ENCODE data around the gene AQP5. TPM values are rescaled to one million over a fixed set of nuclear protein-coding genes. Genes with fewer than 3 reads are reported as not detected.

AQP5 gene
- total RNA-seq, 4 donors from 2014 or later: 7.8 TPM; not detected in 3

- Histone ChIP-seq H3K4me1 (peaks cover 4 to 43% (median 10%) of the 10 kb centered on the region in 3 donors), H3K9me3 (no peaks in the 10 kb centered on the region), H3K4me3 (no peak overlapping the region), H3K27ac (peak overlapping the region in 1 of 4 donors; percentile 70), H3K36me3 (peaks cover 0 to 21% of the 10 kb centered on the region in 2 donors), H3K27me3 (no peaks in the 10 kb centered on the region)
- ATAC-seq: no peak
- TF ChIP-seq CTCF (IDR thresholded peaks at IDR 0.05) (no peak), POLR2AphosphoS5 (IDR thresholded peaks at IDR 0.05) (no peak)
- 25 to 46% methylated on average over 1 to 2 of the region's 2 CpGs for WGBS, 2 donors (ENCODE audit: low coverage in 1 of 2)
These were observed 41.9 kb downstream of the AQP5 start for GRCh38 chr12:50003595-50003994.

GRCh38 chr12:50004696-50005095 lies 43.0 kb downstream of the AQP5 start:
- ATAC-seq: no peak
- Histone ChIP-seq H3K4me3 (no peak overlapping the region), H3K36me3 (peaks cover 0 to 11% of the 10 kb centered on the region in 2 donors), H3K27ac (peak overlapping the region; percentile 45 to 70 (median 63)), H3K9me3 (no peaks in the 10 kb centered on the region), H3K27me3 (no peaks in the 10 kb centered on the region), H3K4me1 (peaks cover 4 to 43% (median 10%) of the 10 kb centered on the region in 3 donors)
- TF ChIP-seq EP300 (IDR thresholded peaks at IDR 0.05): no peak
- no peak for TF ChIP-seq POLR2AphosphoS5 (IDR thresholded peaks at IDR 0.05)
- TF ChIP-seq POLR2A (IDR thresholded peaks at IDR 0.05): no peak
- TF ChIP-seq CTCF (IDR thresholded peaks at IDR 0.05): no peak

GRCh38 chr12:50005175-50005574 lies 43.5 kb downstream of the AQP5 start:
- H3K9me3 ChIP-seq: no peaks in the 10 kb centered on the region
- ATAC-seq: no peak

GRCh38 chr12:50006280-50006679 lies 44.6 kb downstream of the AQP5 start:
- no peak overlapping the region for H3K4me3 ChIP-seq
- H3K36me3 ChIP-seq: peaks cover 0 to 1% of the 10 kb centered on the region in 2 donors
- 58 to 66% methylated on average over 5 to 6 of the region's 7 CpGs for WGBS, 2 donors (ENCODE audit: low coverage in 1 of 2)
- H3K27me3 ChIP-seq: no peaks in the 10 kb centered on the region
- peak overlapping the region in 2 of 4 donors; percentile 65 to 70 for H3K27ac ChIP-seq
- no peak for ATAC-seq
- peaks cover 4 to 43% (median 10%) of the 10 kb centered on the region in 3 donors for H3K4me1 ChIP-seq
- H3K9me3 ChIP-seq: no peaks in the 10 kb centered on the region
- no peak for TF ChIP-seq CTCF (IDR thresholded peaks at IDR 0.05)
- no peak for TF ChIP-seq POLR2A (IDR thresholded peaks at IDR 0.05)
- no peak for TF ChIP-seq POLR2AphosphoS5 (IDR thresholded peaks at IDR 0.05)
- TF ChIP-seq EP300 (IDR thresholded peaks at IDR 0.05): no peak

More at GRCh38 chr12:50005175-50005574, 43.5 kb downstream of the AQP5 start:
- TF ChIP-seq POLR2AphosphoS5 (IDR thresholded peaks at IDR 0.05) (no peak), POLR2A (IDR thresholded peaks at IDR 0.05) (no peak), EP300 (IDR thresholded peaks at IDR 0.05) (no peak), CTCF (IDR thresholded peaks at IDR 0.05) (no peak)
- H3K4me3 ChIP-seq: no peak overlapping the region
- no peaks in the 10 kb centered on the region for H3K27me3 ChIP-seq
- peaks cover 0 to 11% of the 10 kb centered on the region in 2 donors for H3K36me3 ChIP-seq
- H3K4me1 ChIP-seq: peaks cover 4 to 43% (median 10%) of the 10 kb centered on the region in 3 donors
- H3K27ac ChIP-seq: peak overlapping the region; percentile 45 to 70 (median 63)
- WGBS, 2 donors (ENCODE audit: low coverage in 1 of 2): 11 to 60% methylated on average over 1 to 3 of the region's 3 CpGs

- Histone ChIP-seq H3K4me3 (no peak overlapping the region), H3K36me3 (no peaks in the 10 kb centered on the region), H3K27me3 (no peaks in the 10 kb centered on the region), H3K4me1 (peaks cover 4 to 43% (median 10%) of the 10 kb centered on the region in 3 donors), H3K27ac (peak overlapping the region in 1 of 4 donors; percentile 70), H3K9me3 (no peaks in the 10 kb centered on the region)
- no peak for ATAC-seq
- WGBS, 2 donors (ENCODE audit: low coverage in 1 of 2): 30 to 81% methylated on average over 1 of the region's 1 CpG
- TF ChIP-seq EP300 (IDR thresholded peaks at IDR 0.05): no peak
- no peak for TF ChIP-seq POLR2A (IDR thresholded peaks at IDR 0.05)
- no peak for TF ChIP-seq CTCF (IDR thresholded peaks at IDR 0.05)
- no peak for TF ChIP-seq POLR2AphosphoS5 (IDR thresholded peaks at IDR 0.05)
These were observed 45.2 kb downstream of the AQP5 start for GRCh38 chr12:50006754-50007442.

All from gastroesophageal sphincter (tissue), 4 donors.